ENCODE results near the gene ZNF30. TPM values are rescaled to one million over a fixed set of nuclear protein-coding genes. Genes with fewer than 3 reads are reported as not detected.
A peak's percentile ranks its signal among the peaks of the same experiment; 100 is the strongest.

ZNF30 gene
- total and polyA plus RNA-seq, 2 experiments from 2014 or later: 4.1 to 18.7 TPM

DNA sequence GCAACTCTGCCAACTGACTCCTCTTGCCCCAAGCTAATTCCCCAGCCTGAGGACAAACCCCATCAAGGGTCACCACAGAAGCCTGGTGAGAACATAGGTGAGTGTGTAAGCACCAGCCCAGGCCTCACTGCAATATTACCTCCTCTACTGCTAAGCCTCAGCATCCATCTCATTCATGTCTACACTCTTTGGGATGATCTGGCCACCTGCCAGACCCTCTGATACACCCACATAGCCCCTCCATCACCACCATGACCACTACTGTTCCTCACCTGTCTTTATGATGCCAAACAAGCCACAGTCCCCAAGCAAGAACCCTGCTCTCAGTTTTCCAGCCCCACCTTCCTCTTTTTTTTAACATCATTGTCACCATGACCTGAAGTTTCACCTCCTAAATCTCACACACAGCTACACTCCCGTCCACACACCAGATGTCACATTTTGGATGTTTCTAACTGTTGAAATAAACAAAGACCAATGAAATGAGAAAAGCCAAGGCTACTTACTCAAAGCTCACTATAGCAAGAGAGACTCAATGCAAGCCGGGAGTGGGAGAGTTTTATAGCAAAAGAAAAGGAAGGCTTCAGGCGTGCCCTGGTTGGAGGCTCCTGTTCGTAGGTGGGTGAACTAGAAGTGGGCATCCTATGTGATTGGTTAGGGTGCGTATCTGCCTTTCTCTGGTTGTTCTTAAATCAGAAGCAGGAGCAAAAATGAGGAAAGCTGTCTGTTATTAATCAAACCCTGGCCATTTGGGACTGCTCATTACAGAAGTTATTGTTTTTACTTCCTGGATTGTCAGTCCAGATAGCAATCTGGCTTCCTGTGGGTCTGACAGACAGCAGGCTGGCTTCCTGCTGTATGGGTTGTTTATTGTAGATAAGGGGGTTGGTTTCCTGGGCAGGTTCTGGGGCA is 35.3 kb downstream of the ZNF30 start:
- peaks cover 15% of the 10 kb centered on the region for H3K79me2 ChIP-seq (replicated peaks; ENCODE audit: insufficient read depth)
- Mint-ChIP-seq H3K4me3 (peak overlapping the region; percentile 76; the same call in 2 of the 3 replicates), H3K27me3 (ENCODE audit: insufficient read depth, low read depth, poor library complexity) (peaks cover 22% of the 10 kb centered on the region), H3K27ac (no peak overlapping the region), H3K36me3 (ENCODE audit: low read depth) (peaks cover 65% of the 10 kb centered on the region), H3K9me3 (peaks cover 69% of the 10 kb centered on the region), H3K4me1 (peaks cover 13% of the 10 kb centered on the region)
- 0 out of 2 replicates have a peak, but pooled peaks cover 3% of the 10 kb centered on the region for H3F3A ChIP-seq (replicated peaks; ENCODE audit: low read depth)
- TF ChIP-seq NANOG (IDR thresholded peaks at IDR 0.05; ENCODE audit: borderline replicate concordance) (no peak), CREB1 (CRISPR knock-in tag; IDR thresholded peaks at IDR 0.05; ENCODE audit: low read depth) (no peak), STAT1 (IDR thresholded peaks at IDR 0.05; ENCODE audit: unreplicated experiment) (no peak)
- H4K20me1 ChIP-seq (replicated peaks; ENCODE audit: insufficient read depth): no peaks in the 10 kb centered on the region
- no peak for DNase-seq (ENCODE audit: low spot score)
- ATAC-seq: no peak
- peaks cover 26% of the 10 kb centered on the region for H3K36me3 ChIP-seq (ENCODE audit: insufficient read depth)
- H3K9me2 ChIP-seq (ENCODE audit: insufficient read depth): no peaks in the 10 kb centered on the region
- peaks cover 13% of the 10 kb centered on the region for H3K4me1 ChIP-seq (ENCODE audit: insufficient read depth)
- H2AFZ ChIP-seq: no peak overlapping the region
- peak overlapping the region; percentile 97 for H3K4me2 ChIP-seq
- peak overlapping the region; percentile 97; the same call in 1 of the 2 replicates for H3K4me3 ChIP-seq
- no peak overlapping the region for H3K27ac ChIP-seq (ENCODE audit: low read depth)
- H3K27me3 ChIP-seq (ENCODE audit: insufficient read depth): peaks cover 11% of the 10 kb centered on the region

DNA sequence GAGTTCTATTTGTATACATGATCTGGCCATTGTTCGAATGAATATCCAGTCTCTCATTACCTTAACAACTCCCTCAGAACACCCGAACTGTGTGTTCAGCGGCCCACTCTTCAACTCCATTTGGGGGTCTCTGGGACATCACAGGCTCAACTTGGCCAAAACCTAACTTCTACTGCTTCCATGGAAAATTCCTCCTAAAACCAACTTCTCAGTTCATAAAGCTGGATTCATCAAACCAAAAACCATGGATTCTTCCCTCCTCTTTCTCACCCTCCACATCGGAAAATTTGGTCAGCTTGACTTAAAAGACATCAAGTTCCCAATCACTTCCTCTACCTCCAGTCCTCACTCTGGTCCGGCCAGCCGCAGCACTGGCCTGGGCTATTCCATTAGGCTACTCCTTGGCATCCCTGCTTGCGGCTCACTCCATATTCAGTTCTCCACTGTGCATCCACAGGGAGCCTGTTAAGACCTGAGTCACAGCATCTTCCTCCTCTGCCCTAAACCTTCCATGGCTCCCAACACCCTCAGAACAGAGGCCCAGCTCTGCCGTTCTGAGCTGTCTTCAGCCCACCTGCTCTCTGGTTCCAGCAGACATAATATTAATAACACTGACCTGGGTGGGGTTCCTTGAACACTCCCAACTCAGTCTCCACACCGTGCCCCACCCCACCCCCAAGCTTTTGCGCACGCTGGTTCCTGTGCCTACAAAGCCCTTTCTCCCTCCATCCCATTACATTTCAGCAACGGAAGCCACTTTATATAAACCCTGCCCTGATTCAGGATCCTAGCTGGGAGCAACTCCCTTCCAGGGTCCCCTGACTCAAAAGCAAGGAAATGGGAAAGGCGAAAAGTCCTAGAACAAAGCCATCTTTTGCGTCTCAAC is 36.2 kb downstream of the ZNF30 start:
- Mint-ChIP-seq H3K27me3 (ENCODE audit: insufficient read depth, low read depth, poor library complexity) (peaks cover 24% of the 10 kb centered on the region), H3K4me1 (peaks cover 13% of the 10 kb centered on the region)
- no peak for DNase-seq (ENCODE audit: low spot score)
- no peak for TF ChIP-seq ZNF331 (CRISPR knock-in tag; IDR thresholded peaks at IDR 0.05; ENCODE audit: low read depth)
- no peak for TF ChIP-seq EZH2phosphoT487 (IDR thresholded peaks at IDR 0.05; ENCODE audit: unreplicated experiment)
- TF ChIP-seq, protein P1, sequence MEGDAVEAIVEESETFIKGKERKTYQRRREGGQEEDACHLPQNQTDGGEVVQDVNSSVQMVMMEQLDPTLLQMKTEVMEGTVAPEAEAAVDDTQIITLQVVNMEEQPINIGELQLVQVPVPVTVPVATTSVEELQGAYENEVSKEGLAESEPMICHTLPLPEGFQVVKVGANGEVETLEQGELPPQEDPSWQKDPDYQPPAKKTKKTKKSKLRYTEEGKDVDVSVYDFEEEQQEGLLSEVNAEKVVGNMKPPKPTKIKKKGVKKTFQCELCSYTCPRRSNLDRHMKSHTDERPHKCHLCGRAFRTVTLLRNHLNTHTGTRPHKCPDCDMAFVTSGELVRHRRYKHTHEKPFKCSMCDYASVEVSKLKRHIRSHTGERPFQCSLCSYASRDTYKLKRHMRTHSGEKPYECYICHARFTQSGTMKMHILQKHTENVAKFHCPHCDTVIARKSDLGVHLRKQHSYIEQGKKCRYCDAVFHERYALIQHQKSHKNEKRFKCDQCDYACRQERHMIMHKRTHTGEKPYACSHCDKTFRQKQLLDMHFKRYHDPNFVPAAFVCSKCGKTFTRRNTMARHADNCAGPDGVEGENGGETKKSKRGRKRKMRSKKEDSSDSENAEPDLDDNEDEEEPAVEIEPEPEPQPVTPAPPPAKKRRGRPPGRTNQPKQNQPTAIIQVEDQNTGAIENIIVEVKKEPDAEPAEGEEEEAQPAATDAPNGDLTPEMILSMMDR (conservative IDR thresholded peaks at IDR 0.05; ENCODE audit: low read depth in 2 of 2): no peak
- TF ChIP-seq NANOG (IDR thresholded peaks at IDR 0.05; ENCODE audit: borderline replicate concordance): no peak
- TF ChIP-seq, protein P2, sequence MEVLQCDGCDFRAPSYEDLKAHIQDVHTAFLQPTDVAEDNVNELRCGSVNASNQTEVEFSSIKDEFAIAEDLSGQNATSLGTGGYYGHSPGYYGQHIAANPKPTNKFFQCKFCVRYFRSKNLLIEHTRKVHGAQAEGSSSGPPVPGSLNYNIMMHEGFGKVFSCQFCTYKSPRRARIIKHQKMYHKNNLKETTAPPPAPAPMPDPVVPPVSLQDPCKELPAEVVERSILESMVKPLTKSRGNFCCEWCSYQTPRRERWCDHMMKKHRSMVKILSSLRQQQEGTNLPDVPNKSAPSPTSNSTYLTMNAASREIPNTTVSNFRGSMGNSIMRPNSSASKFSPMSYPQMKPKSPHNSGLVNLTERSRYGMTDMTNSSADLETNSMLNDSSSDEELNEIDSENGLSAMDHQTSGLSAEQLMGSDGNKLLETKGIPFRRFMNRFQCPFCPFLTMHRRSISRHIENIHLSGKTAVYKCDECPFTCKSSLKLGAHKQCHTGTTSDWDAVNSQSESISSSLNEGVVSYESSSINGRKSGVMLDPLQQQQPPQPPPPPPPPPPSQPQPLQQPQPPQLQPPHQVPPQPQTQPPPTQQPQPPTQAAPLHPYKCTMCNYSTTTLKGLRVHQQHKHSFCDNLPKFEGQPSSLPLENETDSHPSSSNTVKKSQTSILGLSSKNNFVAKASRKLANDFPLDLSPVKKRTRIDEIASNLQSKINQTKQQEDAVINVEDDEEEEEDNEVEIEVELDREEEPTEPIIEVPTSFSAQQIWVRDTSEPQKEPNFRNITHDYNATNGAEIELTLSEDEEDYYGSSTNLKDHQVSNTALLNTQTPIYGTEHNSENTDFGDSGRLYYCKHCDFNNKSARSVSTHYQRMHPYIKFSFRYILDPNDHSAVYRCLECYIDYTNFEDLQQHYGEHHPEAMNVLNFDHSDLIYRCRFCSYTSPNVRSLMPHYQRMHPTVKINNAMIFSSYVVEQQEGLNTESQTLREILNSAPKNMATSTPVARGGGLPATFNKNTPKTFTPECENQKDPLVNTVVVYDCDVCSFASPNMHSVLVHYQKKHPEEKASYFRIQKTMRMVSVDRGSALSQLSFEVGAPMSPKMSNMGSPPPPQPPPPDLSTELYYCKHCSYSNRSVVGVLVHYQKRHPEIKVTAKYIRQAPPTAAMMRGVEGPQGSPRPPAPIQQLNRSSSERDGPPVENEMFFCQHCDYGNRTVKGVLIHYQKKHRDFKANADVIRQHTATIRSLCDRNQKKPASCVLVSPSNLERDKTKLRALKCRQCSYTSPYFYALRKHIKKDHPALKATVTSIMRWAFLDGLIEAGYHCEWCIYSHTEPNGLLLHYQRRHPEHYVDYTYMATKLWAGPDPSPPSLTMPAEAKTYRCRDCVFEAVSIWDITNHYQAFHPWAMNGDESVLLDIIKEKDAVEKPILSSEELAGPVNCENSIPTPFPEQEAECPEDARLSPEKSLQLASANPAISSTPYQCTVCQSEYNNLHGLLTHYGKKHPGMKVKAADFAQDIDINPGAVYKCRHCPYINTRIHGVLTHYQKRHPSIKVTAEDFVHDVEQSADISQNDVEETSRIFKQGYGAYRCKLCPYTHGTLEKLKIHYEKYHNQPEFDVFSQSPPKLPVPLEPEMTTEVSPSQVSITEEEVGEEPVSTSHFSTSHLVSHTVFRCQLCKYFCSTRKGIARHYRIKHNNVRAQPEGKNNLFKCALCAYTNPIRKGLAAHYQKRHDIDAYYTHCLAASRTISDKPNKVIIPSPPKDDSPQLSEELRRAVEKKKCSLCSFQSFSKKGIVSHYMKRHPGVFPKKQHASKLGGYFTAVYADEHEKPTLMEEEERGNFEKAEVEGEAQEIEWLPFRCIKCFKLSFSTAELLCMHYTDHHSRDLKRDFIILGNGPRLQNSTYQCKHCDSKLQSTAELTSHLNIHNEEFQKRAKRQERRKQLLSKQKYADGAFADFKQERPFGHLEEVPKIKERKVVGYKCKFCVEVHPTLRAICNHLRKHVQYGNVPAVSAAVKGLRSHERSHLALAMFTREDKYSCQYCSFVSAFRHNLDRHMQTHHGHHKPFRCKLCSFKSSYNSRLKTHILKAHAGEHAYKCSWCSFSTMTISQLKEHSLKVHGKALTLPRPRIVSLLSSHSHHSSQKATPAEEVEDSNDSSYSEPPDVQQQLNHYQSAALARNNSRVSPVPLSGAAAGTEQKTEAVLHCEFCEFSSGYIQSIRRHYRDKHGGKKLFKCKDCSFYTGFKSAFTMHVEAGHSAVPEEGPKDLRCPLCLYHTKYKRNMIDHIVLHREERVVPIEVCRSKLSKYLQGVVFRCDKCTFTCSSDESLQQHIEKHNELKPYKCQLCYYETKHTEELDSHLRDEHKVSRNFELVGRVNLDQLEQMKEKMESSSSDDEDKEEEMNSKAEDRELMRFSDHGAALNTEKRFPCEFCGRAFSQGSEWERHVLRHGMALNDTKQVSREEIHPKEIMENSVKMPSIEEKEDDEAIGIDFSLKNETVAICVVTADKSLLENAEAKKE (CRISPR knock-in tag; IDR thresholded peaks at IDR 0.05): no peak
- TF ChIP-seq JUNB (IDR thresholded peaks at IDR 0.05; ENCODE audit: unreplicated experiment): no peak

More for the DNA sequence above, 36.2 kb downstream of the ZNF30 start:
- H3F3A ChIP-seq (replicated peaks; ENCODE audit: low read depth): 0 out of 2 replicates have a peak, but pooled peaks cover 3% of the 10 kb centered on the region
- peaks cover 17% of the 10 kb centered on the region for H3K36me3 ChIP-seq (ENCODE audit: insufficient read depth)
- peaks cover 11% of the 10 kb centered on the region for H3K27me3 ChIP-seq (ENCODE audit: insufficient read depth)
- peak overlapping the region; percentile 97 for H3K4me3 ChIP-seq
- no peaks in the 10 kb centered on the region for H3K9me2 ChIP-seq (ENCODE audit: insufficient read depth)
- ATAC-seq: no peak; the same call in 1 of the 3 replicates
- Mint-ChIP-seq H3K9me3 (peaks cover 69% of the 10 kb centered on the region), H3K4me3 (peak overlapping the region; percentile 76), H3K27ac (no peak overlapping the region), H3K36me3 (ENCODE audit: low read depth) (peaks cover 64% of the 10 kb centered on the region)
- H3K4me1 ChIP-seq (ENCODE audit: insufficient read depth): peaks cover 13% of the 10 kb centered on the region
- H4K20me1 ChIP-seq (replicated peaks; ENCODE audit: insufficient read depth): no peaks in the 10 kb centered on the region
- peak overlapping the region; percentile 97 for H2AFZ ChIP-seq
- H3K79me2 ChIP-seq (replicated peaks; ENCODE audit: insufficient read depth): peaks cover 15% of the 10 kb centered on the region
- peak overlapping the region; percentile 97 for H3K4me2 ChIP-seq
- no peak overlapping the region for H3K27ac ChIP-seq (ENCODE audit: low read depth)
